Activated T-cell treated with anti-CD3 and anti-CD28 coated beads, Interleukin-2, amount 50 U/mL, for 4 hours (primary cell): Measurements from ENCODE around the gene ERC1. TPM values are rescaled to one million over a fixed set of nuclear protein-coding genes. Genes with fewer than 3 reads are reported as not detected.
"Not testable (repeated sequence)": the region's sequence is repeated elsewhere in the genome, so short reads cannot be mapped to it uniquely, and the experiment has no call there.

Experiments used
- ATAC-seq, 2 donors: fragments of 200-7000 bp; cut with Tn5 transposase; one replicate each; pipeline ENCODE4 v1.10.0; 2021
- DNase-seq: peaks from one replicate; pipeline ENCODE4 v3.0.0-alpha.2; 2020
- H3K27me3 Mint-ChIP-seq: one replicate; pipeline ENCODE4 v1.8.0; 2021; ENCODE audit warnings: low read depth, mixed read lengths
- H3K36me3 Mint-ChIP-seq: one replicate; pipeline ENCODE4 v1.8.0; 2022; ENCODE audit warnings: mixed read lengths; ENCODE audit not compliant: insufficient read depth
- H3K4me1 Mint-ChIP-seq: one replicate; pipeline ENCODE4 v1.8.0; 2021; ENCODE audit warnings: low read depth, mixed read lengths
- H3K4me3 Mint-ChIP-seq: one replicate; pipeline ENCODE4 v1.8.0; 2021; ENCODE audit warnings: mild to moderate bottlenecking, moderate library complexity, mixed read lengths
- H3K9me3 Mint-ChIP-seq: one replicate; pipeline ENCODE4 v1.8.0; 2021; ENCODE audit warnings: mixed read lengths
- total RNA-seq, 3 donors: library from RNA; stranded (reverse); gene quantifications; one replicate each; pipeline ENCODE4 v1.2.1, GENCODE V29; 2021

ERC1 gene
- total RNA-seq, 3 donors from 2014 or later, result 18.7 to 21.9 (median 20.6) TPM

DNA sequence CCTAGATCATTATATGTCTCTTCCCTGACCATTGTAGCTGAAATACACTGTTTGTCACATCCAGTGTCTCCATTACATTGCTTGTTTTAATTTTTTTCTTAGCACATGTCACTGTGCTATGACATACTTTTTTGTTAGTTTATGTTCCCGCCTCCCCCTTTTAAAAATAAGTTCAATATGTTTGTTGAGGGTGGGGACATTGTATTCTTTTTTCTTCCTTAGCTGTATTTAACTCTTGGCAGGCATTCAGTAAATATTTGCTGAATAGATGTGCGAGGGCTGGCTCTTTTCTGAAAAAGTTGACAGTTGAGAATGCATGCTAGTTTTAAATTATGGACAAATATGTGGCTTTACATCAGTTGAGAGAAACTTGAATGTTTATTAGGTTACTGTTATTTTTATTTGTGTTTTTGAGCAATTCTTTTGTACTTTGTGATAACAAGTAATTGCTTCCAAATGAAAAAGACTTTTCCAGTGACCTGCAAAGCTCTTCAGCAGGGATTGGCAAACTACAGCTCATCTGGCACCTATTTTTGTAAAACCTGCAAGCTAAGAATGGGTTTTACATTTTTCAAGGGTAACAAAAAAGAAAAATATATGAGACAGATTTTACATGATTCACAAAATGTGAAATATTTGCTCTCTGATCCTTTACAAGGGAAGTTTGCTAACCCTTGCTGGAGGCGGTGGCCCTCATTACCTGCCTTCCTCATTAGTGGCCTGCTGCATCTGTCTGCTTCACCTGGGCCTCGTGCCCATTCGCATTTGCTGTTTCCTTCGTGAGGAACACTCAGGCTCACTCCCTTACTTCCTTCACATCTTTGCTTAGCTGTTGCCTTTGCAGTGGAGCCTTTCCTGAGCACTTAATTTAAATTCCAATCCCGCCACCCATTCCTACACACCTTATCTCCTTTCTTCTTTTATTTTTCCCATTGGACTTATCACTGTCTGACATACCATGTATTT lies 229.4 kb downstream of the ERC1 start:
- Mint-ChIP-seq H3K36me3 (peaks cover 2% of the 10 kb centered on the region), H3K9me3 (no peaks in the 10 kb centered on the region), H3K27me3 (no peaks in the 10 kb centered on the region), H3K4me1 (no peaks in the 10 kb centered on the region), H3K4me3 (no peak overlapping the region)
- ATAC-seq, result no peak
- no peak for DNase-seq

DNA sequence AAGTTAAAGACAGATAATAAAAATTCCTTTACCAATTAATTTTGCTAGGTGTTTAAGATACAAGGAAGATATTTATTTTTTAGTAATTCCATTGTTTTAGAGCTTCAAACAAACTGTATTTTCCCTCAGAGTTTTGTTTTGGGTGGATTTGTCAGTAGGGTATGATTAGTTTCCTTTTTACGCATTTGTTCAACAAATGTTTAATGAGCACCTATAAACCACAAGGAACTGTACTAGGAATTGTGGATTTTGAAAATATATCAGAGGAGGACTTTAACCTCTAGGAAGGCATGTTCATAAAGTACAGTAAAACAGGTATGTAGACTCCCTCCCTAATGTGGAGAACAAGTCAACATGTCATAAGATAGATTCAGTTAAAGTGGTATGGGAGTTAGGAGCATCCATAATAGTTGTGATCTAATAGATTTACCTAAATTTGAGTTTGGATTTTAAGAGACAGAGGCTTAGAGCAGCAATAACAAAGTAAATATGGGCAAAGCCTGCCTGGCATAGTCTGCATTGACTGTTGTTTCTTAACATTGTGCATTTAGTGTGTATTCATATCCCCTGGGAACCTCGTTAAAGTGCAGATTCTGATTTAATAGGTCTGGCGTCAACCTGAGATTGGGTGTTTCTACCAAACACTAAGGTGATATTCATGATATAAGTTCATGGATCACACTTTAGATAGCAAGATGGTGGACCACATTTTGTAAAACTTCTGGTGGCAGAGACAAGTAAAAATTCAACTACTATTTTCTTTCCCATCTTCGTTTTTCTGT lies 232.0 kb downstream of the ERC1 start:
- Mint-ChIP-seq H3K9me3 (no peaks in the 10 kb centered on the region), H3K4me1 (peaks cover 14% of the 10 kb centered on the region), H3K4me3 (no peak overlapping the region), H3K27me3 (no peaks in the 10 kb centered on the region), H3K36me3 (peaks cover 5% of the 10 kb centered on the region)
- no peak for ATAC-seq
- no peak for DNase-seq

DNA sequence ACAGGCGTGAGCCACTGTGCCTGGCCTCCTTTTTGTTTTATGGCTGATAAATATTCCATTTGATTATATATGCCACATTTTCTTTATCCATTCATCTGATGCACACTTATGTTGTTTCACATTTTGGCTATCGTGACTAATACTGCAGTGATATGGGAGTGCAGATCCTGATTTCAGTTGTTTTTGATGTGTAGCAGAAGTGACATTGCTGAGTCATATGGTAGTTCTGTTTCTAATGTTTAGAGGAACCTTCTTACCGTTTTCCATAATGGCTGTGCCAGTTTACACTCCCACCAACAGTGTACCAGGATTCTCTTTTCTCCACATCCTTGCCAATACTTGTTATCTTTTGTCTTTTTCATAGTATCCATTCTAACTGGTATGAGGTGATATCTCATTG lies 235.9 kb downstream of the ERC1 start:
- H3K27me3 Mint-ChIP-seq, result no peaks in the 10 kb centered on the region
- peak; percentile 68 to 69 for ATAC-seq
- no peaks in the 10 kb centered on the region for H3K9me3 Mint-ChIP-seq
- H3K36me3 Mint-ChIP-seq, result peaks cover 16% of the 10 kb centered on the region
- no peak overlapping the region for H3K4me3 Mint-ChIP-seq
- DNase-seq, result no peak
- H3K4me1 Mint-ChIP-seq, result peaks cover 16% of the 10 kb centered on the region

DNA sequence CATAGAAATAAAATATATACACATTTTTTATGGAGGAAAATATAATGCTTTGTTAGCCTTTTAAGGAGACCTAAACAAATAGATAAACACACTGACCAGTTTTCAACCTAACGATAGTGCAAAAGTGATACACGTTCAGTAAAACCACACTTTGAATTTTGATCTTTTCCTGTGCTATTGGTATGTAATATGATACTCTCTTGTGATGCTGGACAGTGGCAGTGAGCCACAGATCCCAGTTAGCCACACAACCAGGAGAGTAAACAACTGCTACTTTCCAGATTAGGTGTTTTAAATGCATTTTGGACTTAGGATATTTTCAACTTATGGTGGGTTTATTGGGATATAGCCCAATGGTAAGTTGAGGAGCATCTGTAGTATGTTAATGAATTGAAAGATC lies 243.1 kb downstream of the ERC1 start:
- Mint-ChIP-seq H3K36me3 (peaks cover 31% of the 10 kb centered on the region), H3K4me3 (no peak overlapping the region), H3K4me1 (peaks cover 2% of the 10 kb centered on the region), H3K27me3 (no peaks in the 10 kb centered on the region), H3K9me3 (no peaks in the 10 kb centered on the region)
- DNase-seq (no peak), ATAC-seq (no peak)

DNA sequence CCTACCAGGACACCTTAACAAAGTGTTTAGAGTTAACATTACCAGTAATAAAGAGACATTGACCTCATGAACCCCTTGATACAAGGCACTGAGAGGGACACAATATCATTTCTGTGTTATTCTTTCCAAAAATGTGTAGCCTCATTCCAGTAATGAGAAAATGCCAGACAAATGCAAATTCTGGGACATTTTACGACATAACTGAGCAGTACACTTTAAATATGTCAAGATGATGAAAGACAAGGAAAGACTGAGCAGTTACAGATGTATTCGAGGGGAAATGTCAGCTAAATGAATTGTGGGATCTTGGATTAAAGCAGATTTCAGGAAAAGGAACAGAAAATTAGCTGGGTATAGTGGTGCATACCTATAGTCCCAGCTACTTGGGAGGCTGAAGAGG lies 255.6 kb downstream of the ERC1 start:
- DNase-seq (no peak), ATAC-seq (no peak)
- Mint-ChIP-seq H3K9me3 (no peaks in the 10 kb centered on the region), H3K4me3 (no peak overlapping the region), H3K4me1 (no peaks in the 10 kb centered on the region), H3K36me3 (peaks cover 3% of the 10 kb centered on the region), H3K27me3 (no peaks in the 10 kb centered on the region)

DNA sequence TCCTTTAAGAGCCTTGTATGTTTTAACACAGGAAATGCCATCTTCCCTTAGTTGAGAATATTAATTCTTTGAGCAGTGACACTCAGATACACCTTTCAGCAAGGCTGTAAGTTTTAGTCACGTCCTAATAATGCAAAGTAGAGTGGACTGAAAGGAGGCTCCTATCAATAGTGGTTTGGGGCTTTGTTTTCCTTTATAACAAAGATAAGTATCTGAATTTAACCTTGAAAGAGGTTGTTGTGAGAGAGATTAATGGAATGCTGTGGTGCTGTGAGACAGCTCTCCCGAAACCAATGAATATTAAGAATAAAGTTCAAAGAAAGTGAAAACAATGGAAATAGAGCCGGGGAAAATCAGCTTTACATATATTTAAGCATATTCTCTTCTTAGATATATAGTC lies 259.6 kb downstream of the ERC1 start:
- ATAC-seq, result no peak
- H3K4me1 Mint-ChIP-seq, result no peaks in the 10 kb centered on the region
- no peak for DNase-seq
- peaks cover 6% of the 10 kb centered on the region for H3K36me3 Mint-ChIP-seq
- no peak overlapping the region for H3K4me3 Mint-ChIP-seq
- no peaks in the 10 kb centered on the region for H3K27me3 Mint-ChIP-seq
- H3K9me3 Mint-ChIP-seq, result no peaks in the 10 kb centered on the region

DNA sequence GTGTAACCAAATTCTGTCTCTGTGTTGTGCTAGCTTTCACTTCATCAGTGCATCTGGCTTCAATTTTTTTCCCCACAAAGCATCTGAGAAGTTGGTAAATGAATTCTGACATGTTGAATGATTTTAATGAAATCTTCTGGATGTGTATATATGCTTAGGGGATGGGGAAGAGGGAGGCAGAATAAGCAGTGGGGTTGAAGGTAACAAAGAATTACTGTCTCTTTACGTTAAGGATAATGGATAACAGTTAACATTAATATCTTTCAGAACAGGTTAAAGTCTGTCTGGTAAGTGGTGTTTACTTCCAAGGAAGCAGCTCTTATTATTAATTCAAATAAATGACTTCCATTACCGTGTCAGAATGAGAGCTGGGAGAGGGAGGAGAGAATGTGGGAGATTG lies 261.7 kb downstream of the ERC1 start:
- ATAC-seq, result no peak
- Mint-ChIP-seq H3K27me3 (no peaks in the 10 kb centered on the region), H3K4me1 (no peaks in the 10 kb centered on the region), H3K9me3 (no peaks in the 10 kb centered on the region), H3K4me3 (no peak overlapping the region), H3K36me3 (peaks cover 11% of the 10 kb centered on the region)
- no peak for DNase-seq

DNA sequence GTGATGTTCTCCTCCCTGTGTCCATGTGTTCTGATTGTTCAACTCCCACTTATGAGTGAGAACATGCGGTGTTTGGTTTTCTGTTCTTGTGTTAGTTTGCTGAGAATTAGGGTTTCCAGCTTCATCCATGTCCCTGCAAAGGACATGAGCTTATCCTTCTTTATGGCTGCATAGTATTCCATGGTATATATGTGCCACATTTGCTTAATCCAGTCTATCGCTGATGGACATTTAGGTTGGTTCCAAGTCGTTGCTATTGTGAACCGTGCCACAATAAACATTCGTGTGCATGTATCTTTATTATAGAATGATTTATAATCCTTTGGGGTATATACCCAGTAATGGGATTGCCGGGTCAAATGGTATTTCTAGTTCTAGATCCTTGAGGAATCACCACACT lies 264.1 kb downstream of the ERC1 start:
- H3K36me3 Mint-ChIP-seq, result peaks cover 15% of the 10 kb centered on the region
- DNase-seq, ATAC-seq, H3K4me3 Mint-ChIP-seq, H3K4me1 Mint-ChIP-seq, H3K27me3 Mint-ChIP-seq, H3K9me3 Mint-ChIP-seq: not testable (repeated sequence)

DNA sequence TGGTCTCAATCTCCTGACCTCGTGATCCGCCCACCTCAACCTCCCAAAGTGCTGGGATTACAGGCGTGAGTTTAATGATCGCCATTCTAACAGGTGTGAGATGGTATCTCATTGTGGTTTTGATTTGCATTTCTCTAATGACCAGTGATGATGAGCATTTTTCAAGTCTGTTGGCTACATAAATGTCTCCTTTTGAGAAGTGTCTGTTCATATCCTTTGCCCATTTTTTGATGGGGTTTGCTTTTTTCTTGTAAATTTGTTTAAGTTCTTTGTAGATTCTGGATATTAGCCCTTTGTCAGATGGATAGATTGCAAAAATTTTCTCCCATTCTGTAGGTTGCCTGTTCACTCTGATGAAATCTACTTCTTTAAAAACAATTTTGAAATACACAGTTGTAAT lies 264.8 kb downstream of the ERC1 start:
- not testable (repeated sequence) for H3K4me3 Mint-ChIP-seq, ATAC-seq, H3K4me1 Mint-ChIP-seq, DNase-seq, H3K27me3 Mint-ChIP-seq, H3K9me3 Mint-ChIP-seq
- peaks cover 13% of the 10 kb centered on the region for H3K36me3 Mint-ChIP-seq

DNA sequence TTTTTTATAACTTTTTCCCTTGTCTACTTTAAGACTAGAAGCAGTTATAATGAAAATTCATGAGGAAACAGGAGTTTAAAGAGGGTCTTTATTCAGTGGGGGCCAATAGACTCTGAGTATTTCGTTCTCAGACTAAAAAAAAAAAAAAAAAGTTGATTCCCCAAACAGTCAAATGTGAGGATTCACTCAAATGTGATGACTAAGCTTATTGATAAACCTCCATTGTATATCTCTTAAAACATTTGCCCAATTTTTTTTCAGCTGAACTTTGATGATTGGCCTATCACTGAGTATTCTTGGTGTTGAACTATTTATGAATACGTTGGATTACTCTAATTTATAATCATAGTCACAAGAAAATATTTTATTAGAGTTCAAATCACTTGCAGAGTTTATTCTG lies 265.3 kb downstream of the ERC1 start:
- H3K4me3 Mint-ChIP-seq, result no peak overlapping the region
- H3K9me3 Mint-ChIP-seq, result no peaks in the 10 kb centered on the region
- ATAC-seq (no peak), DNase-seq (no peak)
- no peaks in the 10 kb centered on the region for H3K4me1 Mint-ChIP-seq
- H3K27me3 Mint-ChIP-seq, result no peaks in the 10 kb centered on the region
- peaks cover 14% of the 10 kb centered on the region for H3K36me3 Mint-ChIP-seq

DNA sequence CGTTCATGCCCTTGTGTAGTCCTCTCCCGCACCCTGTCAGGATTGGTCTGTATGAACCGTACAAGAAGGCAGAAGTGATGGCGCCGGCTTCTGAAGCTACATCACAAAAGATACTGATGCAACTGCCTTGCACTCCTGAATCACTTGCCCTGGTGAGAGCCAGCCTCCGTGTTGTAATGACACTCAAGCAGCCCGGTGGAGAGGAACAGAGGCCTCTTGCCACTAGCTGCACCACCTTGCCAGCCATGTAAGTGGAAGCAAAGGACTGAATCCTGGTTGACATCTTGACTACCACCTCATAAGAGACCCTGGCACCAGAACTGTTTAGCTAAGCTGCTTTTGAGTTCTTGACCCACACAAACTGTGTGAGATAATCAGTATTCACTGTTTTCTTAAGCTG lies 266.0 kb downstream of the ERC1 start:
- DNase-seq, result no peak

DNA sequence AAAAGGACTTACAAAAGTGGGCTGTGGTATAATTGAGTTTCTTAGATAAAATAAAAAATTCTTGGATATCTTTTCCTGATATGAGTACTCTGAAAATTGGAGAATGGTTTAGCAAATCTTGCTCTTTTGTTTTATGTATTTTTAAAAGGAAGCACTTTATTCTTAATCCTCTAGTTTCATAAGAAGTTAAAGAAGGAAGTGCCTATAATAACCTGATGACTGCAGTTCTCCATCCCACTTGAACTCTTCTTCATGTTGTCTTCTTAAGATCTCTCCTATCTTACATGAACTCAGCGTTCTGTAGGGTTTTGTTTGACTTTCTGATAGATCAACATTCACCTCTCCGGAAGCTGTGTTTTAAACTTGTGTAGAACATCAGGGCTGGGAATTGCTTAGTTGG lies 271.0 kb downstream of the ERC1 start:
- Mint-ChIP-seq H3K9me3 (no peaks in the 10 kb centered on the region), H3K27me3 (no peaks in the 10 kb centered on the region), H3K4me3 (no peak overlapping the region), H3K36me3 (peaks cover 33% of the 10 kb centered on the region), H3K4me1 (no peaks in the 10 kb centered on the region)
- no peak for DNase-seq
- ATAC-seq, result no peak

More for the DNA sequence above, 266.0 kb downstream of the ERC1 start:
- Mint-ChIP-seq H3K36me3 (peaks cover 16% of the 10 kb centered on the region), H3K27me3 (no peaks in the 10 kb centered on the region), H3K4me3 (no peak overlapping the region), H3K4me1 (no peaks in the 10 kb centered on the region), H3K9me3 (no peaks in the 10 kb centered on the region)
- no peak for ATAC-seq

DNA sequence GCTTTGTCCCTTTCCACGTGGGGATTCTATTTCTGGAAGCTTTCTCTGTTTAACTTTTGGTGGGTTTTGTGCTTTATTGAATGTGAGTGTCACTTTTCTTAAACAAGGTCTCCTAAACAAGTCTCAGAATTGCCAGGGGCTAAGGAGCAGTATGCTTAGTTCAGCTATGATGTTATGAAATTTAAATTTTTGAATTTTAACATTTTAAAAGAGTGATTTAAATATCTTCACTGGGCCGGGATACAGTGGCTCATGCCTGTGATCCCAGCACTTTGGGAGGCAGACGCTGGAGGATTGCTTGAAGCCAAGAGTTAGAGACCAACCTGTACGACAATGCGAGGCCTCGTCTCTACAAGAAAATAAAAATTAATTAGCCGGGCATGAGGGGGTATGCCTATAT lies 276.2 kb downstream of the ERC1 start:
- Mint-ChIP-seq H3K36me3 (peaks cover 37% of the 10 kb centered on the region), H3K9me3 (no peaks in the 10 kb centered on the region), H3K4me3 (no peak overlapping the region), H3K27me3 (no peaks in the 10 kb centered on the region), H3K4me1 (no peaks in the 10 kb centered on the region)
- ATAC-seq (no peak), DNase-seq (no peak)

DNA sequence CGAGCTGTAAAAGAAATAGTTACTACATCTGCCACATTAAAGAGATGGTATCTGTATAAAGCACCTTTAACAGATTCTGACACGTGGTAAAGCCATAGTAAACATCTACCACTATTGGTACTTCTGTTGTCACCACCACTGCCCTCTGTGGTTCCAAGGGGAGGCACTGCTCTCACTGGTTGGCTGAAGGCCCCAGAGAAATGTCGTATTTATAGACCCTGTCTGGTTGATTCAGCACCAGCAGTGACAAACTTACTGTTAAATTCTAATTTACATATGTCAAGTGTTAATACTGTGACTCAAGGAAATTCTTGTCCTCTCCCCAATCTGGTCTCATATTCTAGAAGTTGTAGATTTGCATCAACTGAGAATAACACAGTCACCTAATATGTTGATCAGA lies 281.1 kb downstream of the ERC1 start:
- no peaks in the 10 kb centered on the region for H3K9me3 Mint-ChIP-seq
- peak in 1 of 2 donors; percentile 41 for ATAC-seq
- DNase-seq, result no peak

DNA sequence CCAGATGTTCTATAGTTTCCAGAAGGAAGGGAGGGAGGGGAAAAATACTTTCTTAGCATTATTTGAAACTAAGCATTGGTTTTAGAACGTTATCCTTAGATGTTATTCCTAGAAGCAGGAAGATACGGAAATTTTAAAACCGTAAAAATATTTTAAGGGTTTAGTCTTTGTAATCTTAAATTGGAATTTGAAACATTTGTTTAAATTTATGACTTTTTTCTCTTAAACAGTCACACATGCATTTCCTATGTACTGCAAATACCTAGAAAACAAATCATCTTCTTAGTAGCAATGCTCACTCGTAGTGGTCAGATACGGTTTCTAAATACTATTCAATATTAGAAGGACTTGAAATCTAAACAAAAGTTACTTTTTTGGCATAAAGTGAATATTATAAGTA lies 282.0 kb downstream of the ERC1 start:
- Mint-ChIP-seq H3K4me3 (no peak overlapping the region), H3K9me3 (no peaks in the 10 kb centered on the region), H3K36me3 (peaks cover 22% of the 10 kb centered on the region), H3K4me1 (peaks cover 5% of the 10 kb centered on the region), H3K27me3 (no peaks in the 10 kb centered on the region)
- DNase-seq, result no peak
- ATAC-seq, result no peak

More for the DNA sequence above, 281.1 kb downstream of the ERC1 start:
- Mint-ChIP-seq H3K4me1 (no peaks in the 10 kb centered on the region), H3K4me3 (no peak overlapping the region), H3K36me3 (peaks cover 21% of the 10 kb centered on the region), H3K27me3 (no peaks in the 10 kb centered on the region)
